T-helper 22 cell (primary cell): ENCODE data around the gene POLD2.

Experiments
- DNase-seq: peaks from one replicate; pipeline ENCODE4 v3.0.0-alpha.2; 2020; ENCODE audit warnings: low read depth

Gene POLD2

GRCh38 chr7:44080118-44080517, 43.2 kb downstream of the POLD2 start:
- DNase-seq = no peak

GRCh38 chr7:44079331-44080021, 43.9 kb downstream of the POLD2 start:
- no peak for DNase-seq

GRCh38 chr7:44078521-44078920, 44.8 kb downstream of the POLD2 start:
- DNase-seq = no peak

- DNase-seq = no peak
These were observed 45.7 kb downstream of the POLD2 start for GRCh38 chr7:44077681-44078091.

GRCh38 chr7:44077061-44077460, 46.3 kb downstream of the POLD2 start:
- DNase-seq = no peak

- DNase-seq = no peak
These were observed 47.0 kb downstream of the POLD2 start for GRCh38 chr7:44076101-44076895.

- DNase-seq = no peak
These were observed 47.9 kb downstream of the POLD2 start for GRCh38 chr7:44075296-44076075.

GRCh38 chr7:44074349-44074695, 49.0 kb downstream of the POLD2 start:
- no peak for DNase-seq

GRCh38 chr7:44073664-44074348, 49.5 kb downstream of the POLD2 start:
- DNase-seq = no peak

GRCh38 chr7:44072364-44073231, 50.8 kb downstream of the POLD2 start:
- no peak for DNase-seq

GRCh38 chr7:44071726-44072363, 51.5 kb downstream of the POLD2 start:
- DNase-seq = no peak

- DNase-seq = no peak
These were observed 55.3 kb downstream of the POLD2 start for GRCh38 chr7:44068054-44068453.

GRCh38 chr7:44067064-44067951, 56.0 kb downstream of the POLD2 start:
- DNase-seq = no peak

GRCh38 chr7:44066494-44067063, 56.8 kb downstream of the POLD2 start:
- no peak for DNase-seq

- no peak for DNase-seq
These were observed 57.3 kb downstream of the POLD2 start for GRCh38 chr7:44066111-44066460.

GRCh38 chr7:44065431-44066110, 57.8 kb downstream of the POLD2 start, which contains the start of gene PGAM2:
PGAM2 (minus strand) TSS chr7:44065567; CDS start chr7:44065529, 38 bp downstream.
- DNase-seq = no peak

- DNase-seq = no peak
These were observed 58.4 kb downstream of the POLD2 start for GRCh38 chr7:44064791-44065430.
